Activated T-cell treated with anti-CD3 and anti-CD28 coated beads, Interleukin-2, amount 50 U/mL, for 4 hours (primary cell): ENCODE measurements around the gene GIPC2. TPM values are rescaled to one million over a fixed set of nuclear protein-coding genes. Genes with fewer than 3 reads are reported as not detected.
"Not testable (repeated sequence)": the region's sequence is repeated elsewhere in the genome, so short reads cannot be mapped to it uniquely, and the experiment has no call there.

Source experiments
- ATAC-seq, 2 donors: fragments of 200-7000 bp; cut with Tn5 transposase; one replicate each; pipeline ENCODE4 v1.10.0; 2021
- DNase-seq: peaks from one replicate; pipeline ENCODE4 v3.0.0-alpha.2; 2020
- H3K27me3 Mint-ChIP-seq: one replicate; pipeline ENCODE4 v1.8.0; 2021; ENCODE audit warnings: low read depth, mixed read lengths
- H3K36me3 Mint-ChIP-seq: one replicate; pipeline ENCODE4 v1.8.0; 2022; ENCODE audit warnings: mixed read lengths; ENCODE audit not compliant: insufficient read depth
- H3K4me1 Mint-ChIP-seq: one replicate; pipeline ENCODE4 v1.8.0; 2021; ENCODE audit warnings: low read depth, mixed read lengths
- H3K4me3 Mint-ChIP-seq: one replicate; pipeline ENCODE4 v1.8.0; 2021; ENCODE audit warnings: mild to moderate bottlenecking, moderate library complexity, mixed read lengths
- H3K9me3 Mint-ChIP-seq: one replicate; pipeline ENCODE4 v1.8.0; 2021; ENCODE audit warnings: mixed read lengths
- total RNA-seq, 3 donors: library from RNA; stranded (reverse); gene quantifications; one replicate each; pipeline ENCODE4 v1.2.1, GENCODE V29; 2021

Gene GIPC2
- total RNA-seq, 3 donors from 2014 or later: 0.11 to 0.35 TPM; not detected in 1

DNA sequence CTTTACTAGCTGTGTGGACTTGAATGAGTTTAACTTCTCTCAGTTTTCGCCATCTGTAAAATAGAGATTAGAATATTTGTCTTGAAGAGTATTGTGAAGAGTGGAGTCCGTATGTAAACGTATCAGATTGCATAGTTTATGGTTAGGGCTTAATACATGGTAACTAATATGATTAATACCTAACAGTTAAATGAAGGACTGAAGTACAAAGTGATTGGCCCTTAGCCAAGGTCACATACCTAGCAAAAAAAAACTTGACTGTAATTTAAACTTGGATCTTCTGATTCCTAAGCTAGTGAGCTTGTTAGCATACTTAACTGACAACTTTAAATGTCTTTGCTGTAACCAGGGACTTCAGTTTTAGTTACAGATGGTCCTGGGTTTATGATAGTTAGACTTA lies 1.9 kb downstream of the GIPC2 start:
- no peak for DNase-seq
- ATAC-seq: no peak
- H3K9me3 Mint-ChIP-seq: no peaks in the 10 kb centered on the region
- no peaks in the 10 kb centered on the region for H3K36me3 Mint-ChIP-seq
- H3K4me1 Mint-ChIP-seq: peaks cover 19% of the 10 kb centered on the region
- peaks cover 49% of the 10 kb centered on the region for H3K27me3 Mint-ChIP-seq
- H3K4me3 Mint-ChIP-seq: no peak overlapping the region

DNA sequence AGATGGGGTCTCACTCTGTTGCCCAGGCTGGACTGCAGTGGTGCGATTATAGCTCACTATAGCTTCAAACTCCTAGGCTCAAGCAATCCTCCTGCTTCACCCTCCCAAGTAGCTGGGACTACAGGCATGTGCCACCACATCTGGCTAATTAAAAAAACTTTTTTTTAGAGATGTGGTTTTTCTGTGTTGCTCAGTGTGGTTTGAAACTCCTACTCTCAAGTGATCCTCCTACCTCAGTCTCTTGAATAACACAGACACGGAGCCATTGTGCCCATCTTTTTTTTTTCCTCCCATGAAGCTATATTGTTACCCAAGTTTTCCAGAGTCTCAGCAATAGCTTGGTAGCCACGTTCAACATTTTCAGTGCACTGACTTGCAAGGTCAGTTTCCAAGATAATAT lies 2.7 kb downstream of the GIPC2 start:
- peaks cover 49% of the 10 kb centered on the region for H3K27me3 Mint-ChIP-seq
- DNase-seq (no peak), ATAC-seq (peak; percentile 61 to 66)
- H3K9me3 Mint-ChIP-seq: no peaks in the 10 kb centered on the region
- H3K4me1 Mint-ChIP-seq: peaks cover 19% of the 10 kb centered on the region
- H3K4me3 Mint-ChIP-seq: no peak overlapping the region
- H3K36me3 Mint-ChIP-seq: no peaks in the 10 kb centered on the region

DNA sequence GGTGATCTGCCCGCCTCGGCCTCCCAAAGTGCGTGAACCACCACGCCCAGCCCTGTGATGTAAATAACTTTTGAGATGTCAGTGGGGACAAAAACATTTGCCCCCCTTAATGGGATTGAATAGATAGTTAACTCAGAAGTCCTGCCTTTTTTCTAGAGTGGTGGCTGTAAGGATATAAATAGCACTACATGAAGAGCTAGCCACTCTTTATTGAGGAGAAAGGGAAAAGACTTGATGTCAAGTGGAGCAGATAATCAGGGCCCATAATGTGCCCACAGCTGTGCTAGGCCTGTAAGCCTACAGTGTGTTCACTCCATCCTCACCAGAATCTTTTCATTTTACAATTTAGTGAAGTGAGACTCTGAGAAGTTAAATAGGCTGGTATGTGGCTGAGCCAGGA lies 3.6 kb downstream of the GIPC2 start:
- DNase-seq (no peak), ATAC-seq (no peak)
- H3K4me3 Mint-ChIP-seq: no peak overlapping the region
- H3K4me1 Mint-ChIP-seq: peaks cover 19% of the 10 kb centered on the region
- H3K27me3 Mint-ChIP-seq: peaks cover 46% of the 10 kb centered on the region
- no peaks in the 10 kb centered on the region for H3K9me3 Mint-ChIP-seq
- H3K36me3 Mint-ChIP-seq: no peaks in the 10 kb centered on the region

DNA sequence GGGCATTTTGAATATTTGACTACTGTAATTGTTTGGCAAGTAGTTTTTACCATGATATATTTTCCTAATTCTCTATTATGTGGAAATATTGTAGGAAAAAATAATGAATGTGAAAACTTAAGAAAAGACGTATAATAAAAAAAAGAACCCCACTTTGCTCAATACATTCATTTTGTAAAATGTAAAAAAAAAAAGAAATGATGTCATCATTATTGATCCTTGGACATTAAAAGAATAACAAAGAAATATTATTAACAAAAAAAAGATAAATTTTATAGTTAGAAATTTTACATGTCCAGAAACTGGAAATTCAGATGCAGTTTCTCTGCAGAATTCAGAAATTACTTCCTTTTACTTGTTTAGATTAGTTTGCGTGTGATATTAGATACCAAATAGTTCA lies 5.2 kb downstream of the GIPC2 start:
- H3K4me1 Mint-ChIP-seq: peaks cover 16% of the 10 kb centered on the region

DNA sequence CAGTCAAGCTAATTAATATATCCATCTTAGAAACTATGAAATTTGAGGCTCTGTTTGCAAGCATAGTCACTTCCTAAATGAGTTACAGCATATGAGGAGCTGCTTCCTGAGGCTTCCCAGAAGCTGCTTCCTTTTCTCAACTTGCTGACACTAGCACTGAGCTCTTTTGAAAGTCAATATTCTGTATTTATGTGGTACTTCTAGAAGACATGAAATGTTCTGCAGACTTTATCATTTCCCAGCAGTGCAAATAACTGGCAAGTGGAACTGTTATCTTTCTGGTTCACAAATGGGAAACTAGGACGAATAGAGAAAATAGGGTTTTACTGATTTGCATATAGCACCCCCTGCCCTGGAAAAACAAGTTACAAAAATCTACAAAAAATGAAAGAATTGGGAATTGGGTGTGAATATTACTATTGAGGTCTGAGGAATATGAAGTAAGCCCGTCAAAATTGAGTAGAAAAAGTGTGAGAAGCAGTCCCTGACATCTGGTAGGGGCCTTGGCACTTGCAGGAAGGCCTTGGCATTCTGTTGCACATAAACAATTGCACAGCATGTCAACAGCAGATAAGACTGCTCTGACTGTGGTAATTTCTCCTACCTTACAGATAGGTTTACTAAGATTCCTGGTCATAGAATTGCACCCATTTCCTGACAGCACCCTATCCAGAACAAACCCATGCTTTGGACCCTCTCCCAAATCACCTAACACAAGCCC lies 7.1 kb downstream of the GIPC2 start:
- peaks cover 21% of the 10 kb centered on the region for H3K27me3 Mint-ChIP-seq
- ATAC-seq (no peak), DNase-seq (no peak)
- H3K4me3 Mint-ChIP-seq: no peak overlapping the region
- peaks cover 5% of the 10 kb centered on the region for H3K4me1 Mint-ChIP-seq
- H3K9me3 Mint-ChIP-seq: peaks cover 3% of the 10 kb centered on the region
- H3K36me3 Mint-ChIP-seq: peaks cover 2% of the 10 kb centered on the region

More for the DNA sequence above, 5.2 kb downstream of the GIPC2 start:
- H3K27me3 Mint-ChIP-seq: peaks cover 38% of the 10 kb centered on the region
- ATAC-seq: no peak
- H3K36me3 Mint-ChIP-seq: peaks cover 2% of the 10 kb centered on the region
- peaks cover 3% of the 10 kb centered on the region for H3K9me3 Mint-ChIP-seq
- H3K4me3 Mint-ChIP-seq: no peak overlapping the region
- no peak for DNase-seq

DNA sequence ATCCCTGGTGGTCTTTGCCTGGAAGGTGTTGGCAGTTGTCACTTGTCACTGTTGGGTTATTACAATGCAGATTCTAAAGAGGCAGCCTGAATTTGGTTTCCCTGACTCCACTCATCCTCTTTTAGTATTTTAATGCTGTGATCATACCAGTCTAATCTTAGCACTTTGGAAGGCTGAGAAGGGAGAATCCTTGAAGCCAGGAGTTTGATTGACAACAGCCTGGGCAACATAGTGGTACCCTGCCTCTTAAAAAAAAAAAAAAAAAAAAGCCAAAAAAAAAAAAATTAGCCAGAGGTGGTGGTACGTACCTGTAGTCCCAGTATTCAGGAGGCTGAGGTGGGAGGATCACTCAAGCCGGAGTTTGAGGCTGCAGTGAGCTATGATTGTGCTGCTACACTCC lies 7.7 kb downstream of the GIPC2 start:
- Mint-ChIP-seq H3K4me3 (no peak overlapping the region), H3K36me3 (peaks cover 2% of the 10 kb centered on the region), H3K9me3 (peaks cover 3% of the 10 kb centered on the region), H3K4me1 (peaks cover 4% of the 10 kb centered on the region), H3K27me3 (peaks cover 16% of the 10 kb centered on the region)
- ATAC-seq: no peak
- DNase-seq: no peak

DNA sequence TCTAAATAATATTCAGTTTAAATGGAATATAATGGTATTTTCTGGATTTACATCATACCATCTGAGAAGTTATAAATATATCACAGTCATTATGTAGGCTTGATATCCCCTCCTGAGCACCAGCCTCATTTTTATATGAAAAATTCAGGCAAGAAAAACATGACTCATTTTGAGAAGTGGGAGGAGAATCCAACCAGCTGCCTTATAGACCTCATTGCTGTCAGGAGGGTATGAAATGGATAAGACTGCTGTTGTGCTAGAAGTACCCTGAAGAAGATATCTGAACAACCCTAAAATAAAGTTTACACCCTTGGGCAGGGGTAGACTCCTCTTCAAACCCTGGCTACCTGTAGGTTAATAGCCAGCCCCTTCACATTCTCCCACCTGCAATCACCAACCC lies 8.8 kb downstream of the GIPC2 start:
- H3K27me3 Mint-ChIP-seq: peaks cover 10% of the 10 kb centered on the region
- H3K9me3 Mint-ChIP-seq: peaks cover 3% of the 10 kb centered on the region
- H3K4me3 Mint-ChIP-seq: no peak overlapping the region
- peaks cover 2% of the 10 kb centered on the region for H3K36me3 Mint-ChIP-seq
- DNase-seq (no peak), ATAC-seq (peak in 1 of 2 donors; percentile 43)
- H3K4me1 Mint-ChIP-seq: peaks cover 3% of the 10 kb centered on the region

DNA sequence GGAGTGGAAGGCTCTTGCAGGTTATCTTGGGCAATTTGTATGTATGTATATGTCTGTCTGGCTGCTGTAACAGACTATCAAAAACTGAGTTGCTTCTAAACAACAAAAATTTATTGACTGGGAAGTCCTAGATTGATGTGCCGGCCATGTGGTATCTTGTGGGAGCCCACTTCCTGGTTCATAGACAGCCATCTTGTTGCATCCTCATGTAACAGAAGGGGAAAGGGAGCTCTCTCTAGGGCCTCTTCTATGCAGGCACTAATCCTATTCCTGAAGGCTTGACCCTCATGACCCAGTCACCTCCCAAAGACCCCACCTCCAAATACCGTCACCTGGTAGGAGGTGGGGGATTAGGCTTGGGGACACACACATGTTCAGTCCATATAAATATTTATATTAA lies 9.2 kb downstream of the GIPC2 start:
- no peak for DNase-seq
- peaks cover 2% of the 10 kb centered on the region for H3K36me3 Mint-ChIP-seq
- no peak overlapping the region for H3K4me3 Mint-ChIP-seq
- peaks cover 10% of the 10 kb centered on the region for H3K27me3 Mint-ChIP-seq
- no peak for ATAC-seq
- peaks cover 3% of the 10 kb centered on the region for H3K9me3 Mint-ChIP-seq
- peaks cover 3% of the 10 kb centered on the region for H3K4me1 Mint-ChIP-seq

DNA sequence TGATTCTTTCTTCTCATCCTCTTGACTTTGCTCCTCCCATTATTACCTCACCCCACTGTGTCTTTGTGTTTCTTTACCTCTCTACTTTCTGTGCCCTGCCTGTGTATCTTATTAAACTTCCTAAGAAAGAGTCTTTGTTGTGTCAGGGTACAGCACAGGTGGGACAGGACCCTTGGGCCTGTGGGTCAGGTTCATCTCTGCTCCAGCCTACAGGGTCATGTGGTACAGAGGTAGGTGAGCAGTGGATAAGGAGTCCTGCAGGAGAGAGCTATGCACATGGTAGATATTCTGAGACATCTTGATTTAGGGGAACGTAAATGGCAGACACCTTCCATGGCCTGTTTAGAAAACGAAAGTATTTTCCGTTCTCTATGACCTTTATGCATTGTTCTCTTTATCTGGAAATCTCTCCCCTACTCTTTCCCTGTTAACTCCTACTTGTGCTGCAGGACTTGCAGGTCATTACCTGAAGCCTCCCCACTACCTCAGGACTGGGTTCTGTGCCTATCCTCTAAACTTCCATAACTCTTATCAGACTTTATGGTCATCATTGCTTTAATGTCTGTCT lies 9.9 kb downstream of the GIPC2 start:
- ATAC-seq (no peak), DNase-seq (no peak)
- H3K27me3 Mint-ChIP-seq: peaks cover 11% of the 10 kb centered on the region
- H3K4me1 Mint-ChIP-seq: peaks cover 3% of the 10 kb centered on the region
- peaks cover 2% of the 10 kb centered on the region for H3K36me3 Mint-ChIP-seq
- H3K4me3 Mint-ChIP-seq: no peak overlapping the region
- peaks cover 3% of the 10 kb centered on the region for H3K9me3 Mint-ChIP-seq

DNA sequence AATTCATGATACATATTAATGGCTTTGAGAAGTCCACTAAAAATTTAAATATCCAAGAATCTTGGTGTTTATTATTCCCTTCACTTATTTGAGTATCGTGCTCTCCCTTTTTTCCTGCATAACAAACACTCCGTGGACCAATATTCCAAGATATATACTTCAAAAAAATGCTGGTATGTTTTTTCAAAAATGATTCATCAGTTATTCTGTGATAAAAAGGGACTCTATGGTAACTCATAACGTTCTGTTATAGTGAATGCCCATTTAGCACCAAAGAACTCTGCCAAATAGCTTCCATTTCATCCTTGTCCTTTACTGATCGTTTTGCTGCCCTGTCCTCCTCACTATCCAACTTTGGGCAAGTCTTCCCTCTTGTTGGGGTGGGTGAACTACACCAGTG lies 12.9 kb downstream of the GIPC2 start:
- no peak overlapping the region for H3K4me3 Mint-ChIP-seq
- H3K36me3 Mint-ChIP-seq: peaks cover 2% of the 10 kb centered on the region
- H3K4me1 Mint-ChIP-seq: peaks cover 3% of the 10 kb centered on the region
- H3K27me3 Mint-ChIP-seq: peaks cover 6% of the 10 kb centered on the region
- ATAC-seq: no peak
- no peak for DNase-seq
- peaks cover 3% of the 10 kb centered on the region for H3K9me3 Mint-ChIP-seq

DNA sequence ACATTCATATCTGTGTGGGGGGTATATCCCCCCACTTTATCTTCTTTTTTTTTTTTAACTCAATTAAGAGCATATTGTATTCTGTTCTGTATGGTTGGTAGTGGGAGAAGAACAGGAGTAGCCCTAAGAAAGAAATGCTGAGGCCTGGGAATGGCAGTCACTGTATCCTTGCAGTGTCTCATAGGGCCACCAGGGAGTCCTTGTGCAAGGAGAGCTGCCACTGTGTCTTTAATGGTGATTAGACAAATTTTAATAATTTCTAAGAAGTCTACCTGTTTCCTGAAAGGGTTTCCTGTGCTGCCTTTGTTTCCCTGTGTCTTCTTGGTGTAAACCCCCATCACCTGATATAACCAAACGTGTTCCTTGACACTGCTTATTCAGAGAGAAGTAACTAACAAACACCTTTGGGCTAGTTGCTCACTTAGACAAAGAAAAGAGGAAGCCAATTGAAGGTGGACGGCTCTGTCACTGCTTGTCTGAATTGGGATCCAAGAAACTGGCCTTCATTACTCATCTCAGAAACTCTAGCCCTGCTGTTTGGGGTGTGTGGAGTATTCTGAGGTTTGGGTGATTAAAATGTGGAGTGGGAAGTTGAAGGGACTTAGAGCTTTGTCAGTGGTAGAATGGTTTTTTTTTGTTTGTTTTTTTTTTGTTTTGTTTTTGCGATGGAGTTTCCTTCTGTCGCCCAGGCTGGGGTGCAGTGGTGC lies 15.2 kb downstream of the GIPC2 start:
- Mint-ChIP-seq H3K4me1 (no peaks in the 10 kb centered on the region), H3K27me3 (peaks cover 5% of the 10 kb centered on the region), H3K36me3 (no peaks in the 10 kb centered on the region), H3K4me3 (no peak overlapping the region), H3K9me3 (no peaks in the 10 kb centered on the region)
- DNase-seq (no peak), ATAC-seq (no peak)

DNA sequence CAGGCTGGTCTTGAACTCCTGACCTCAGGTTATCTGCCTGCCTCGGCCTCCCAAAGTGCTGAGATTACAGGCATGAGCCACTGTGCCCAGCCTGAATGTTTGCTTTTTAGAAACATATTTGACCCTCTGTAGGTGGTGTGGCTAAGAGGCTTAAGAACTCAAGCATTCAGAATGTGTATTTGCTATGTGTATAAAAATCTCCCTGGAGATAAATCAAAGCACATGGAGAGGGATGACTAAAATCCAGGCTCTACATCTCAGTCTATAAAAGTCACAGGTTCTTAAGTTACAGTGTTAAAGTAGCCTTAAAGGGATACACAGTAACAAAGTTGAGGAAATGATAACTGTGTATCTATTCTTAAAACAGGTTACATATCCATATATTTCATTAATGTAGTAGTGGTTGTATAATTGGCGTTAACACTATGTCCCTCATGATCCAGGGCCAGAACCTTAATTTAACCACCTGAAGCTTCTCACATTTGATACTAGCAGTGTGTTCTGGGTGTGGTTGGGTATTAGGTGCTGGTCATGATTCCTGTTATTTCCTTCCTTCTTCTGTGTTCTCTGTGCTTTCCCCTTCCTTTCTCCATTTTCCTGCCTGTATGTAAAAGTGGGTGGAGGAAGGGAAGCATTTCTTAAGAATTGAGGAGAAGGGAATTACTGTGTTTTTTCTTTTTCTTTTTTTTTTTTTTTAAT lies 16.2 kb downstream of the GIPC2 start:
- H3K4me3 Mint-ChIP-seq: no peak overlapping the region
- ATAC-seq: no peak
- H3K27me3 Mint-ChIP-seq: peaks cover 5% of the 10 kb centered on the region
- H3K9me3 Mint-ChIP-seq: no peaks in the 10 kb centered on the region
- no peaks in the 10 kb centered on the region for H3K36me3 Mint-ChIP-seq
- H3K4me1 Mint-ChIP-seq: no peaks in the 10 kb centered on the region
- DNase-seq: no peak

DNA sequence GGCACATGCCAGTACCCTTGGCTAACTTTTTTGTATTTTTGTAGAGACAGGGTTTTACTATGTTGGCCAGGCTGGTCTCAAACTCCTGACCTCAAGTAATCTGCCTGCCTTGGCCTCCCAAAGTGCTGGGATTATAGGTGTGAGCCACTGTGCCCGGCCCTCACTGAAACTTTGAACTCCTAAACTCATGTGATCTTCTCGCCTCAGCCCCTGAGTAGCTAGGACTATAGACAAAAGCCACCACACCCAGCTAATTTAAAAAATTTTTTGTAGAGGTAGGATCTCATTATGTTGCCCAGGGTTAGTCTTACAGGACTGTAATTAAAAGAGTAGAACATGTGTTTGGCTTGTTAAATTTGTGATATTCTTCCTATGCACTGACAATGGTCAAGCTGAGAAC lies 19.1 kb downstream of the GIPC2 start:
- H3K27me3 Mint-ChIP-seq, H3K4me3 Mint-ChIP-seq, H3K9me3 Mint-ChIP-seq, H3K4me1 Mint-ChIP-seq, ATAC-seq, DNase-seq, H3K36me3 Mint-ChIP-seq: not testable (repeated sequence)

DNA sequence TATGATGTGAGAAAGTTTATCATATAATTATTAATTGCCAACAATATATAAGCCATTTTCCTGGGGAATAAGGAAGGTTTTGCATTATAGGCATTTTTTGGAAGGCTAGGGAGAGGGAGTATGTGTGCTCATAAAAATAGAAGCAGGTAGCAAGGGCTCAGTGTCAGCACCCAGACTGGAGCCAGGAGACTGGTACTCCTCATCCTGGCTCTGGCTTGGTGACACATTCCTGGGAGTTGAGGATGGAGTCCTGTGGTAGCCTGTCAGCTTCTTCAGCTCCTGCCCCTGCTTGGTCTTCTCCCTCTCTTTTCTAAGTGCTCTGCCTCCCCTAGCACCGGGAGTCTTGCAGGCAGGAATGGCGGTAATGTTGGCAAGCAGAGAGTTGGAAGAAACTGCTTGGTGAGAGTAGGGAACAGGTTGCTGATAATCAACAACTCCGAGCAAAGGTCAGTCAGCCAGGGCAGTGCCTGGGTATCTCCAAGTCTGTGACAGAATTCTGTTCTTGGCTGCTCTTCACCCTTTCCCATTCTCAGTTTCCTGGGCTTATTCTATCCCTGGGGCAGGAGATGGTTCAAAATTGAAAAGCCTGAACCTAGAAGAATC lies 23.0 kb downstream of the GIPC2 start:
- Mint-ChIP-seq H3K9me3 (no peaks in the 10 kb centered on the region), H3K4me3 (no peak overlapping the region), H3K27me3 (peaks cover 11% of the 10 kb centered on the region), H3K4me1 (no peaks in the 10 kb centered on the region), H3K36me3 (no peaks in the 10 kb centered on the region)
- ATAC-seq (no peak), DNase-seq (no peak)
